Endothelial cell of coronary artery (primary cell): ENCODE data around the gene CD93. TPM values are rescaled to one million over a fixed set of nuclear protein-coding genes. Genes with fewer than 3 reads are reported as not detected.

Source experiments
- total RNA-seq: library from RNA; depleted of rRNA; stranded (reverse); fragments of >200 nt; gene quantifications from 2 replicates; pipeline ENCODE4 v1.2.3, GENCODE V29; 2014

The CD93 gene, protein sequence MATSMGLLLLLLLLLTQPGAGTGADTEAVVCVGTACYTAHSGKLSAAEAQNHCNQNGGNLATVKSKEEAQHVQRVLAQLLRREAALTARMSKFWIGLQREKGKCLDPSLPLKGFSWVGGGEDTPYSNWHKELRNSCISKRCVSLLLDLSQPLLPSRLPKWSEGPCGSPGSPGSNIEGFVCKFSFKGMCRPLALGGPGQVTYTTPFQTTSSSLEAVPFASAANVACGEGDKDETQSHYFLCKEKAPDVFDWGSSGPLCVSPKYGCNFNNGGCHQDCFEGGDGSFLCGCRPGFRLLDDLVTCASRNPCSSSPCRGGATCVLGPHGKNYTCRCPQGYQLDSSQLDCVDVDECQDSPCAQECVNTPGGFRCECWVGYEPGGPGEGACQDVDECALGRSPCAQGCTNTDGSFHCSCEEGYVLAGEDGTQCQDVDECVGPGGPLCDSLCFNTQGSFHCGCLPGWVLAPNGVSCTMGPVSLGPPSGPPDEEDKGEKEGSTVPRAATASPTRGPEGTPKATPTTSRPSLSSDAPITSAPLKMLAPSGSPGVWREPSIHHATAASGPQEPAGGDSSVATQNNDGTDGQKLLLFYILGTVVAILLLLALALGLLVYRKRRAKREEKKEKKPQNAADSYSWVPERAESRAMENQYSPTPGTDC
- total RNA-seq: 442 and 546 TPM in 2 replicates

DNA sequence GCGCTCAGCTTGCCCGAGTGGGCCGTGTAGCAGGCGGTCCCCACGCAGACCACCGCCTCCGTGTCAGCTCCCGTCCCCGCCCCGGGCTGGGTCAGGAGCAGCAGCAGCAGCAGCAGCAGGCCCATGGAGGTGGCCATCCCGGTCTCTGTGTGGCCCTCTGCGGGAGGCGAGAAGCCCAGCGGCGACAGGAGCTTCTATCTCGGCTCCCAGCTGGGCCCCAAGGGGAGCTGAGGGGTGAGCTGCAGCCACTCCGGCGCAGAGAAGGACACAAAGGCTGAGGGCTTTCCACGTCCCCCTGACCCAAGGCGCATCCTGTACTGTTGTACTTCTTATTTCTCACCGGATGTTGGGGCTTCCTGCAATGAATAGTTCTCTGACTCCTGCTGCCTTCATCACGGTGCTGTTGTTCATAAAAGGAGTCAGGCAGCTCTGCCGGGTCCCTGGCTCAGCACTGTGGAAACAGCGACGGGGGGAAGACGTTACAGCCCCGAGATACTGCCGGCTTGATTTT lies at the start of gene CD93:
CD93 (minus strand) TSS at position 269 of the 511 bp plus-strand sequence; CDS start at position 137, 132 bp downstream.

DNA sequence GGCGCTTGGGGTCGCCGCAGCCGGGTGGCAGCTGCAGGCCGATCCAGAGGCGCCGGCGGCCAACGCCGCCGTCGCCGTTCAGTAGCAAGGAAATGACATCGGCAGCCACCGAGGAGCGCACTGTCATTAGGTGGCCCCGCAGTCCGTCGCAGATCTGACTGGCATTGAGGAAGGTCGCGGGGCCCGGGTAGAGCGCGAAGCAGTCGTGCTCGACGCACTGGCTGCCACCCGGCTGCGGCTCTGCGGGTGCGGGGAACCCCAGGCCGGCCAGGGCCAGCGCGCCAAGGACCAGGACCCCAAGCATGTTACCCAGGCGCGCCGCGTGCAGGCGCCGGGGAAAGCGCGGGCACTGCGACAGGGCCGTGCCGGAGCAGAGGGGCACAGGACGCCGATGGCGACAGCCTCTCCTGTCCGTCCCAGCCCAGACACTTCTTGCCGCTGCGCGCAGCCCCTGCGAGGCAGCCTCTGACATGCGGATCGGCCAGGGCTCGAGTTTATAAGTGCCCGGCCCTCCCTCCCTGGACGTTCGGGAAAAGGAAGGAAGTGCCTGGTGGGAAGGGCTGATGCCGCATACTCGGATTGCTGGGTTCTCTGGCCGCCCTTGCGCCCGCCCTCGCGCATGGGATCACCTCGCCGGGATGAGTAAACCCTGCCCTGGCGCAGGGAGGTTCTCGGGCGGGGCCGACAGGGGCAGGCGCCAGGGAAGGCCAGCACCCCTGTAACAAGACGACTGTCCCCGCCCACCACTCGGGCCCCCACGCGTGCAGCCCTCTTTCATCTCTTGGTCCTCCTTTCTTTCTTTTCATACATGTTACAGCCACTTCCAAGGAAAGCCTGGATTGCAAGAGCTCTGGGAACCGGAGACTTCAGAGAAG lies 36.7 kb downstream of the CD93 start, which contains the start of gene THBD:
THBD (minus strand) TSS at position 472 of the 875 bp plus-strand sequence; CDS start at position 304, 168 bp downstream.

DNA sequence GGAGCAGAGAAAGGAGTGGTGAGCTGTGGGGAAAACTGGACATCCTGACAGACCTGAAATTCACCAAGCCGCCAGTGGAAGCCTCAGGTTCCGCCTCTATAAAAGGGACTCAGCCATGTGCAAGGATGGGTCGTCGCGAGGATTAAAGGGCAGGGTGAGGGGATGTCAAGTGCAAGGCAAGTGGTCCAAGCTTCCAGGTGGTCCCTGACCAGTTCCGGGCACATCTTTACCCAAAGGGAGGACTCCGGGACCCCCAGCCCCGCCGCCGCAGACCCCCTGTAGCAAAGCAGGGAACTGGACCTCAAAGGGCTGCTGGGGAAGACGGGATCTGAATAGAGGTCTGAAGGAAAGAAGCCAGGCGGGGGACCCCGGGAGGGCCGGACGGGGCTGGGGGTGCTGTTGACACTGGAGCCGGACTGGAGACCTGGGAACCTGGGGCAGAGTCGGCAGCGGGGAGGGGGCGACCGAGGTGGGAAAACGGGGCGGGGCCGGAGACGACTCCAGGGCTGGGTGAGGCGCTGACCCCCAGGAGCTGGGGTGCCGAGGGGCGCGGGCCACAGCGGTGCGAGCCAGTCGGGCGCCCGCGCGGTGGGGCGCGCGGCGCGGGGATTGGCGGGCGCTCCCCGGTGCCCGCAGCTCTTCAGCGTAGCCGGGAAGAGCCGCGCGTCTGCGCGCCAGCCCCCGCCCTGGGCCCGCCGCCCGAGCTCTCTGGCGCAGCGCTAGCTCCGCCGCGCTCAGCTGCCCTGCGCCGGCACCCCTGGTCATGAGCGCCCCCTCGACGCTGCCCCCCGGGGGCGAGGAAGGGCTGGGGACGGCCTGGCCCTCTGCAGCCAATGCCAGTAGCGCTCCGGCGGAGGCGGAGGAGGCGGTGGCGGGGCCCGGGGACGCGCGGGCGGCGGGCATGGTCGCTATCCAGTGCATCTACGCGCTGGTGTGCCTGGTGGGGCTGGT lies 51.1 kb downstream of the CD93 start, which contains the start of gene SSTR4:
SSTR4 (plus strand) TSS at position 592 of the 951 bp plus-strand sequence; CDS start at position 764, 172 bp downstream.

Other genes with a start within 250 kb of the CD93 start
- gene SSTR4, start 51.0 kb downstream of the CD93 start, total RNA-seq: not detected in 2 replicates
- gene THBD, start 36.7 kb downstream of the CD93 start, total RNA-seq: 28.0 and 36.6 TPM in 2 replicates